Endothelial cell of umbilical vein (primary cell): ENCODE data around the gene FRYL. TPM values are rescaled to one million over a fixed set of nuclear protein-coding genes. Genes with fewer than 3 reads are reported as not detected.
A peak's percentile ranks its signal among the peaks of the same experiment; 100 is the strongest.

Source experiments
- BruUV-seq: library from RNA; stranded (reverse); fragments of 400-500 nt; replicated peaks from 2 replicates; lab custom pipeline; 2021; lab: Mats Ljungman, UMichigan
- CTCF ChIA-PET: fragments of 300-600, 350-600 bp; sonication (Branson Sonifier 250); formaldehyde crosslinking; loops from one replicate; lab custom pipeline; 2021; ENCODE audit warnings: antibody characterized with exemption, inconsistent platforms; lab: Charles Lee
- POLR2A ChIA-PET: fragments of 300-600, 350-600 bp; sonication (Branson Sonifier 250); formaldehyde crosslinking; loops from one replicate; lab custom pipeline; 2021; ENCODE audit warnings: antibody characterized with exemption, inconsistent platforms; lab: Charles Lee
- DNase-seq: peaks from one replicate; pipeline ENCODE4 v3.0.0-alpha.2; 2011; ENCODE audit warnings: low read depth, low spot score
- FAIRE-seq: peaks from 2 replicates; lab custom pipeline; 2011; peaks lifted over from hg19 to GRCh38; lab: Jason Lieb, UNC
- H2AFZ ChIP-seq: 2 replicates; pipeline ENCODE4 v1.6.0; 2012; ENCODE audit warnings: low read depth, low read length, control low read depth, inconsistent platforms
- H3K27ac ChIP-seq: 2 replicates; pipeline ENCODE4 v1.5.1; 2011; ENCODE audit warnings: low read depth, mild to moderate bottlenecking, control low read depth, low read length, moderate library complexity; ENCODE audit not compliant: insufficient read depth
- H3K27me3 ChIP-seq, 2 experiments: 2 replicates each; pipeline versions ENCODE4 v1.6.0 to v1.6.1; 2011; ENCODE audit warnings: low read length in 2 of 2, mixed read lengths in 1 of 2; ENCODE audit not compliant: control insufficient read depth in 2 of 2, insufficient read depth in 2 of 2
- H3K36me3 ChIP-seq, 2 experiments: 2 replicates in 1 of 2; 3 replicates in 1 of 2; pipeline ENCODE4 v1.5.1; 2011; ENCODE audit warnings: low read length in 2 of 2, mild to moderate bottlenecking in 1 of 2, moderate library complexity in 1 of 2; ENCODE audit not compliant: control insufficient read depth in 2 of 2, insufficient read depth in 2 of 2; ENCODE audit errors: extremely low read depth in 1 of 2
- H3K4me1 ChIP-seq: 3 replicates; pipeline ENCODE4 v1.5.1; 2011; ENCODE audit warnings: mild to moderate bottlenecking, low read length; ENCODE audit not compliant: control insufficient read depth, insufficient read depth; ENCODE audit errors: extremely low read depth
- H3K4me2 ChIP-seq: 2 replicates; pipeline ENCODE4 v1.6.1; 2011; ENCODE audit warnings: low read length, control low read depth, mixed read lengths; ENCODE audit not compliant: insufficient read depth
- H3K4me3 ChIP-seq, 3 experiments: fragments of 200-600 bp in 1 of 3; sonication (generic), shearing (Covaris generic) in 1 of 3; replicated peaks in 1 of 3; 2 replicates each; pipeline ENCODE4 v1.5.1; 2011 to 2016; ENCODE audit warnings: control low read depth in 3 of 3, low read length in 3 of 3, mild to moderate bottlenecking in 2 of 3, inconsistent platforms in 1 of 3, low read depth in 1 of 3, moderate library complexity in 1 of 3; ENCODE audit not compliant: insufficient read depth in 1 of 3
- H3K79me2 ChIP-seq: 2 replicates; pipeline ENCODE4 v1.6.0; 2012; ENCODE audit warnings: low read length, inconsistent platforms; ENCODE audit not compliant: control insufficient read depth, insufficient read depth
- H3K9ac ChIP-seq: replicated peaks from 2 replicates; pipeline ENCODE3; 2011; ENCODE audit warnings: low read length, control low read depth; ENCODE audit not compliant: insufficient read depth; ENCODE audit errors: extremely low read depth
- H3K9me1 ChIP-seq: replicated peaks from 3 replicates; pipeline ENCODE4 v1.6.0; 2011; ENCODE audit warnings: mild to moderate bottlenecking, low read length; ENCODE audit not compliant: control insufficient read depth, insufficient read depth; ENCODE audit errors: extremely low read depth
- H3K9me3 ChIP-seq: replicated peaks from 2 replicates; pipeline ENCODE4 v1.5.1; 2012; ENCODE audit warnings: low read length, inconsistent platforms; ENCODE audit not compliant: control insufficient read depth, insufficient read depth
- H4K20me1 ChIP-seq: replicated peaks from 2 replicates; pipeline ENCODE3; 2011; ENCODE audit warnings: mild to moderate bottlenecking, low read length; ENCODE audit not compliant: control insufficient read depth, insufficient read depth; ENCODE audit errors: extremely low read depth
- EZH2 ChIP-seq: IDR thresholded peaks from 2 replicates; pipeline ENCODE4 v1.6.1; 2012; ENCODE audit warnings: borderline replicate concordance, low read depth, mild to moderate bottlenecking, moderate library complexity, low read length, inconsistent platforms; ENCODE audit not compliant: severe bottlenecking
- FOS ChIP-seq: IDR thresholded peaks from 2 replicates; pipeline ENCODE4 v1.6.1; 2011; ENCODE audit warnings: mild to moderate bottlenecking, low read length, moderate library complexity, borderline replicate concordance; ENCODE audit not compliant: insufficient read depth
- GATA2 ChIP-seq: IDR thresholded peaks from 2 replicates; pipeline ENCODE4 v1.7.0; 2011; ENCODE audit warnings: low read depth, mild to moderate bottlenecking, moderate library complexity, mixed read lengths, low read length; ENCODE audit not compliant: insufficient read length, insufficient read depth
- JUN ChIP-seq: IDR thresholded peaks from 2 replicates; pipeline ENCODE4 v1.6.1; 2011; ENCODE audit warnings: borderline replicate concordance, low read depth; ENCODE audit not compliant: insufficient read length, insufficient read depth
- MYC ChIP-seq: IDR thresholded peaks from one replicate; pipeline ENCODE4 v1.6.1; 2011; ENCODE audit warnings: mild to moderate bottlenecking, low read depth, low read length
- POLR2A ChIP-seq: IDR thresholded peaks from 2 replicates; pipeline ENCODE4 v1.6.1; 2012; ENCODE audit warnings: low read depth, mild to moderate bottlenecking, control low read depth, low read length
- POLR2AphosphoS5 ChIP-seq: IDR thresholded peaks from 2 replicates; pipeline ENCODE4 v1.6.1; 2012; ENCODE audit warnings: low read depth, mild to moderate bottlenecking, control low read depth, low read length, moderate library complexity; ENCODE audit not compliant: insufficient read depth
- dilution Hi-C: fragments of 300-500 bp; cut with MboI; formaldehyde crosslinking; loops from one replicate; pipeline ENCODE4 v1.15.0; 2019; ENCODE audit warnings: low sequenced_read_pairs; ENCODE audit not compliant: extremely low pct_ligation_motif_present
- intact Hi-C: fragments of 100-400 bp; cut with micrococcal nuclease; formaldehyde crosslinking; loops from one replicate; pipeline ENCODE4 v1.10.0; 2022
- polyA plus RNA-seq, 4 experiments: library from polyadenylated mRNA; depleted of rRNA in 3 of 4; stranded (reverse) in 3 of 4; unstranded in 1 of 4; fragments of >200 nt; gene quantifications; 2 replicates each; pipeline versions ENCODE4 v1.2.1 to v1.2.3, GENCODE V29; 2011 to 2012; ENCODE audit warnings: missing spikeins in 1 of 4
- total RNA-seq: library from RNA; stranded (reverse); gene quantifications from 2 replicates; pipeline ENCODE4 v1.2.3, GENCODE V29; 2021
- TF ChIP-seq, protein P1 (sequence below), 2 donors: IDR thresholded peaks; 1 replicate in 1 of 2; 2 replicates in 1 of 2; pipeline ENCODE4 v1.5.1; 2011; ENCODE audit warnings: low read length in 2 of 2, mild to moderate bottlenecking in 2 of 2, moderate library complexity in 2 of 2, control low read depth in 1 of 2, inconsistent platforms in 1 of 2, low read depth in 1 of 2; ENCODE audit not compliant: insufficient read depth in 1 of 2; ENCODE audit errors: extremely low read depth in 1 of 2
- TF ChIP-seq, protein P2 (sequence below): IDR thresholded peaks from 2 replicates; pipeline ENCODE4 v1.6.1; 2011; ENCODE audit not compliant: insufficient read depth, insufficient read length

FRYL gene
- total and polyA plus RNA-seq, 2 donors (not counting 3 experiments of a cell fraction or from before 2014, with no cell fraction given), result 17.0 to 84.9 TPM

DNA sequence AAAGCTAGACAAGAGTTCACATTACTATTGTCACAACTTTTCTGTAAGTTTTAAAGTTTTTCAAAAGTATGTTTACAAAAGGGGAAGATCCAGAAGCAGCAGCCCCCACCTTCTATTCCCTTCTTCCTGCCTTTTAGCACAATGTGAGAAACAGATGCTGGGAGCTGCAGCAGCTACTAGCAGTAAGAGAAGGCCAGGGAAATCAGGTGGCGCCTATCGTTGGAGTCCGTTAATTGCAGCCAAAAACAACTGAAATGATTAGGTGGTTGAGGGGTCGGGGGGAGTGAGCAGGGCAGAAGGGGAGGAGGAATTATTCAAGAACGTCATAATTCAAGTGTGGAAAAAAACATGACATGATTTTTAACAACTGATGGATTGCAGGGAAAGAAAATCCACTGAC, 27.4 kb downstream of the FRYL start:
- H3K9me1 ChIP-seq, result no peaks in the 10 kb centered on the region
- peak; percentile 81 for DNase-seq
- H3K36me3 ChIP-seq, result no peaks in the 10 kb centered on the region
- no peak overlapping the region for H2AFZ ChIP-seq
- peaks cover 29% of the 10 kb centered on the region for H3K4me1 ChIP-seq
- H3K9me3 ChIP-seq, result no peaks in the 10 kb centered on the region
- peak overlapping the region; percentile 67 for H3K4me2 ChIP-seq
- dilution Hi-C loops (no loop called here), intact Hi-C loops (loop anchor here (1.0 kb wide), 1 partner anchor 54 kb away; no protein-coding TSS in a partner anchor)
- peak overlapping the region; percentile 49 for H3K9ac ChIP-seq
- ChIA-PET POLR2A (interaction anchor here (1.9 kb wide), 1 partner anchor 28 kb away, joined by 10 read pairs; the partner anchor contains the start of gene FRYL), CTCF (interaction anchor here (1.0 to 1.9 kb wide), 10 partner anchors 11 to 174 kb away, joined by 3 to 12 read pairs (median 3); partner anchors contain the start of gene FRYL)
- H3K4me3 ChIP-seq, result no peak overlapping the region
- TF ChIP-seq, protein P1, sequence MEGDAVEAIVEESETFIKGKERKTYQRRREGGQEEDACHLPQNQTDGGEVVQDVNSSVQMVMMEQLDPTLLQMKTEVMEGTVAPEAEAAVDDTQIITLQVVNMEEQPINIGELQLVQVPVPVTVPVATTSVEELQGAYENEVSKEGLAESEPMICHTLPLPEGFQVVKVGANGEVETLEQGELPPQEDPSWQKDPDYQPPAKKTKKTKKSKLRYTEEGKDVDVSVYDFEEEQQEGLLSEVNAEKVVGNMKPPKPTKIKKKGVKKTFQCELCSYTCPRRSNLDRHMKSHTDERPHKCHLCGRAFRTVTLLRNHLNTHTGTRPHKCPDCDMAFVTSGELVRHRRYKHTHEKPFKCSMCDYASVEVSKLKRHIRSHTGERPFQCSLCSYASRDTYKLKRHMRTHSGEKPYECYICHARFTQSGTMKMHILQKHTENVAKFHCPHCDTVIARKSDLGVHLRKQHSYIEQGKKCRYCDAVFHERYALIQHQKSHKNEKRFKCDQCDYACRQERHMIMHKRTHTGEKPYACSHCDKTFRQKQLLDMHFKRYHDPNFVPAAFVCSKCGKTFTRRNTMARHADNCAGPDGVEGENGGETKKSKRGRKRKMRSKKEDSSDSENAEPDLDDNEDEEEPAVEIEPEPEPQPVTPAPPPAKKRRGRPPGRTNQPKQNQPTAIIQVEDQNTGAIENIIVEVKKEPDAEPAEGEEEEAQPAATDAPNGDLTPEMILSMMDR (IDR thresholded peaks at IDR 0.05; ENCODE audit: extremely low read depth in 1 of 2, insufficient read depth in 1 of 2, low read depth in 1 of 2, low read length in 2 of 2), result peak in 1 of 2 donors; percentile 21
- TF ChIP-seq MYC, result no peak
- FAIRE-seq, result no peak
- no peaks in the 10 kb centered on the region for H3K27me3 ChIP-seq
- peak overlapping the region; percentile 73 for H3K27ac ChIP-seq
- peaks cover 3% of the 10 kb centered on the region for H4K20me1 ChIP-seq
- H3K79me2 ChIP-seq, result peaks cover 82% of the 10 kb centered on the region
- BruUV-seq, result no TSS peak

GRCh38 chr4:48752246-48752645, 27.8 kb downstream of the FRYL start:
- no peak overlapping the region for H2AFZ ChIP-seq
- no peaks in the 10 kb centered on the region for H3K9me1 ChIP-seq
- TF ChIP-seq, protein P2, sequence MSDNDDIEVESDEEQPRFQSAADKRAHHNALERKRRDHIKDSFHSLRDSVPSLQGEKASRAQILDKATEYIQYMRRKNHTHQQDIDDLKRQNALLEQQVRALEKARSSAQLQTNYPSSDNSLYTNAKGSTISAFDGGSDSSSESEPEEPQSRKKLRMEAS, result no peak
- peak; percentile 45 for TF ChIP-seq JUN
- no peak for TF ChIP-seq EZH2
- TF ChIP-seq, protein P1 (IDR thresholded peaks at IDR 0.05; ENCODE audit: extremely low read depth in 1 of 2, insufficient read depth in 1 of 2, low read depth in 1 of 2, low read length in 2 of 2), result no peak
- TF ChIP-seq POLR2AphosphoS5, result no peak
- TF ChIP-seq FOS, result no peak
- no peak for TF ChIP-seq POLR2A
- TF ChIP-seq GATA2, result peak; percentile 87
- TF ChIP-seq MYC, result no peak
- no TSS peak for BruUV-seq
- peak overlapping the region; percentile 73 for H3K27ac ChIP-seq
- no peaks in the 10 kb centered on the region for H3K9me3 ChIP-seq
- POLR2A ChIA-PET, result interaction anchor here (0.6 to 1.9 kb wide), 3 partner anchors 27 to 63 kb away, joined by 3 to 10 read pairs (median 5); partner anchors contain the start of gene FRYL
- CTCF ChIA-PET, result interaction anchor here (1.0 to 1.9 kb wide), 10 partner anchors 10 to 174 kb away, joined by 3 to 12 read pairs (median 3); partner anchors contain the start of gene FRYL
- H3K27me3 ChIP-seq, result no peaks in the 10 kb centered on the region
- H3K4me2 ChIP-seq, result peak overlapping the region; percentile 67
- H3K9ac ChIP-seq, result peak overlapping the region; percentile 49
- intact Hi-C loops (loop anchor here (1.0 kb wide), 1 partner anchor 54 kb away; no protein-coding TSS in a partner anchor), dilution Hi-C loops (no loop called here)
- H4K20me1 ChIP-seq, result peaks cover 3% of the 10 kb centered on the region
- peaks cover 85% of the 10 kb centered on the region for H3K79me2 ChIP-seq
- FAIRE-seq (peak; percentile 79), DNase-seq (peak; percentile 79)
- H3K4me1 ChIP-seq, result peaks cover 29% of the 10 kb centered on the region
- peak overlapping the region in 1 of 3 experiments; percentile 9 for H3K4me3 ChIP-seq
- no peaks in the 10 kb centered on the region for H3K36me3 ChIP-seq
